ENCODE data around the gene SARNP.
"Not testable (repeated sequence)": the region's sequence is repeated elsewhere in the genome, so short reads cannot be mapped to it uniquely, and the experiment has no call there.

Gene SARNP

DNA sequence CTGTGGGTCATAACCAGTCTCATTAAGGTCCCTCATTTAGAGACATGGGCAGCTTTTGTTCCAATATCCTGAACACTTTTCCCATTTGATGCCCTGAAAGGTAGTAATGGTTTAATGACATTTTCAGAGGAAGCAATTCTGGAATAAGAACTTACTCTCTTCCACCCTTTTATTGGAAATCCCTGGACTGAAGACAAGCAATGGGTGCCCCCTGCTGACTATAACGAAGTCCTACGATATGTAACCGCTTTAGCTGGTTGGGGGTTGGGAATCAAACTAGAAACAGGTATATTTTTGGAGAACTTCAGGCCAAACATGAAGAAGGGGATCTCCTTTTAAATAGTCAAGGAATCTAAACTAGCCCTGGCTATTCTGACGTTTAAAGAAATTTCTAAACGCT lies 20.5 kb downstream of the SARNP start:
- no peak for DNase-seq (ENCODE audit: low read depth)

DNA sequence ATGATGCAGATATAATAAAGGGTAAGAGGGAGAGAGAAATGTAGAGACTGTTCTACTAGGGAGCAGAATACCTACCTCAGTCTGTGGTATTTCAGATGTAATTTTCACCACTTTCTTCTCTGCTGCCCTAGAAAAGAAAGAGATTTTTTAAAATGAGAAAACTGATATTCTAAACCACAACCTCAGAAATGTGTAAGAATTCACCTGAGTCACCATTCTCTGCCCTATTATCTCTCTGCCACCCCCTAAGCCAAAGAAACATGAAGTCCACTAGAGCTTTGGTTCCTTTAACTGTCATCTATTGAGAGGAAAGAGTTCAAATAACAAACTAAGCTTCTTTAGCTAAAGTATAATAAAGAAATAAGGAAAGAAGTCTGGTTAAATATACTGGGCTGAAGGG lies 21.6 kb downstream of the SARNP start:
- no peak for DNase-seq (ENCODE audit: low read depth)

DNA sequence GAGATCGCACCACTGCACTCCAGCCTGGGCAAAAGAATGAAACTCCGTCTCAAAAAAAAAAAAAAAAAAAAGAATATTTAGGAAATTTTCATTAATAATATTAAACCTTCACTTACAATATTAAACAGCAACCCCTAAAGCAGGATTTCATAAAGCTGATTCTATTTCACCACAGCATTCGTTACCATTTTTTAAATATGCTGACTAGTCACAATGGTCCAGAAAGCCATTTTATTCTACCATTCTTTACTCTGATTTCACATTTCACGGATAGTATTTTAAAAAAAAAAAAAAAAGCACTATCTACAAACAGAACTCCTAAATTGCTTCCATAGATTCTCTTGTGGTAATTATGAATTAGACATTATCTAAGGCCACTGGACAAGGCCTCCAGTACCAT lies 27.6 kb downstream of the SARNP start:
- DNase-seq (ENCODE audit: low read depth): no peak

DNA sequence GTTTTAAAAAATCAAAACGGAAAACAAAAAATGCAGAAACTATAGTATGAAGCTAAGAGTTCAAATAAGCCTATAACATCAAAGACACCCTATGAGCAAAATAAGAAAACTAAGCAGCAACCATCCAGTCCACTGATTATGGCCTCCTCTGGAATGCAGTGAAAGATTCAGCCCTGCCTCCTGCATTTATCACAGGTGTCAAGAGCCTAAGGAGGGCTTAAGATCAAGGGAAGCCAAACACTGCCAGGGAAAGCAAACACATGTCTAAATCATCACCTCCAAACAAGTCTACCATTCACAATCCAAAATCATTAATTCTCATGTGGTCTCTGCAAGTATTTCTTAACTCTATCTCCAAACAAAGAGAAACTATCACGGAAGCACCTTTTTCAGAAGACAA lies 28.4 kb downstream of the SARNP start:
- DNase-seq (ENCODE audit: low read depth): no peak

DNA sequence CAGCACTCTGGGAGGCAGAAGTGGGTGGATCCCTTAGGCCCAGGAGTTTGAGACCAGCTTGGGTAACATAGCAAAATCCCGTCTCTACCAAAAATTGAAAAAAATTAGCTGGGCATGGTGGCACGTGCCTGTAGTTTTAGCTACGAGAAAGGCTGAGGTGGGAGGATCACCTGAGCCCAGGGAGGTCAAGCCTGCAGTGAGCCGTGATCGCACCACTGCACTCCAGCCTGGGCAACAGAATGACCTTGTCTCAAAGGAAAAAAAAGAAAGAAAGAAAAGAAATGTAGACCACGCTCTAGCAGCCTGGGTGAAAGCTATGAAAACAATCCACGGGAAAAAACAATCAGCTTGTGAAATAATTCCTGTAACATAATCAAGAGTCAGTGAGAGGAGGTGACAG lies 29.0 kb downstream of the SARNP start:
- no peak for DNase-seq (ENCODE audit: low read depth)

DNA sequence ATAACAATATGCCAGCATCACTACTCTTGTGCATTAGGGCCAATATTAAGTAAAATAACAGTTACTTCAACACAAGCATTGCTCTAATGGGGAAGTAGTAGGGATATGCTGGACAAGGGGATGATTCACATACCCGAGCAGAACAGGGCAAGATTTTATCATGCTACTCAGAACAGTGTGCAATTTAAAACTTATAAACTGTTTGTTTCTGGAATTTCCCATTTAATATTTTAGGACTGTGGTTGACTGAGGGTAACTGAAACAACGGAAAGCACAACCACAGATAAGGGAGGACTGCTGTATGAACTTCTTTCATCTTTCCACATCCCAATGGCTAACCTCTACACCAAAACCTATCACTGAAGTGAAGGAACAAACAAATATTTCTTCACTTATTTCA lies 36.8 kb downstream of the SARNP start:
- DNase-seq (ENCODE audit: low read depth): no peak

DNA sequence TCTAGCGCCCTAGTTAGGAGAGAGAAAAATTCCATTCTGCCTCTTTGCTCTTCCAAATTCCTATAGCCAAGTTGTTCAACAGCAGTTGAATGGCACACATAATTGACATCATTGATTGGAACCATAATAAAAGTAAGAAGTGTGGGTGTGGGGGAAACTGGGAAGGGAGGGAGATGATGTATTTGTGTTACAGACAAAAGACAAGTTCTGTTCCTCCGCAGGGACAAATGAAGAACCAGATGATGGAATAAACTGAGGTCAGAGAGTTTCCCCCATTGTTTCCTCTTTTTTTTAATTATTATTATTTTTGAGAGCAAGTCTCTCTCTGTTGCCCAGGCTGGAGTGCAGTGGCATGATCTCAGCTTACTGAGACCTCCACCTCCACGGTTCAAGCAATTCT lies 39.7 kb downstream of the SARNP start:
- DNase-seq (ENCODE audit: low read depth): no peak

DNA sequence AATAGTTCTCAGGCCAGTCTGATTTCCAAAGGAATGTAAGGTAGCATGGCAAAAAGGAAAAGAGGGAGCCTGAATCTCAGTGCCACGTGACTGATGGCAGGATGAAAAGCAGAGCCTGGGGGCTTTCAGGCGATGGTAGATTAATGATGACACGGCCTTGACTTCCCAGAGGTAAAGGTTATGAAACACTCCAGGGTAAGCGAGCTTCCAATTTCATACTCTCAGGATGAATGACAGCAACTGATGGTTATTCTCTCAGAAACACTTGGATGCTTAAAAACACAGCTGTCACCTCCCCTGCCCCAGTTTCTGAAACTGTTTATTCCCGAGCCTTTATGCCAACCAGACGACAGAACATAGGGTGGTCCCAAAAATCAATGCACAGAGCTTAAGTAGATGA lies 45.8 kb downstream of the SARNP start:
- DNase-seq (ENCODE audit: low read depth): no peak

DNA sequence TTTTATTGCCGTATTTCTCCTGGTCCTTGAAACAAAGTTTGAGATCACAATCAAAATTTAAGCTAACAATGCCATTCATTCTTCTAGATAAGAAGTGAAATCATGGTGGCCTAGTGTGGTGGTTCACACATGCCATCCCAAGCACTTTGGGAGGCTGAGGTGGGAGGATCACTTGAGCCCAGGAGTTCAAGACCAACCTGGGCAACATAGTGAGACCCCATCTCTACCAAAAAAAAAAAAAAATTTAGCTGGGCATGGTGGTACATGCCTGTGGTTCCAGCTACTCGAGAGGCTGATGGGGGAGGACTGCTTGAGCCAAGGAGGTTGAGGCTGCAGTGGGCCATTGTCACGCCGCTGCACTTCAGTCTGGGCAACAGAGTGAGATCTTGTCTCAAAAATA lies 50.4 kb downstream of the SARNP start:
- no peak for DNase-seq (ENCODE audit: low read depth)

DNA sequence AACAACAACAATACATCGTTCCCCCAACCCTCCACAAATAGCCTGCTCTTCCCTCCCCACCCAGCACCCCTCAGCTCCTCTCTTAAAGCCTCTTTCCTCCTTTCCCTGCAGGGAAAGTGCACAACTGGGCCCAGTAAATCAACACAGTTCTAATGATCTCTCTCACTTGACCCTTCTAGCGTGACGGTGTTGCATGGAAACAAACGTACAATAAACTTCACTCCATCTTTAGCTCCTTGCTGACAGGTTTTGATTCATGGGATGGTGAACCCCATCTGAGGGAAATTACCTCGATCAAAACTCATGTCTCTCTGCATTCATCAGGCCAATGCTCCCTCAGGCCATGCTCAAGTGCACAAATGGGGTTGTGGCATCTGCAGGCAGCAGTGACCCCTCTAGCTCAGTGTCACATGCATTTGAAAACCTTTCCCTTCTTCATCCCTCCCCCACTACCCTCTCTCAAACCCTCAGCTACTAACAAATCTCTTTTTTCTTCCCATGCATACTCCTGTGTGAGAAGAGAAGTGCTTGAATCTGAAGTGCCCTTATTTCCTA lies 51.7 kb downstream of the SARNP start:
- DNase-seq (ENCODE audit: low read depth): no peak

DNA sequence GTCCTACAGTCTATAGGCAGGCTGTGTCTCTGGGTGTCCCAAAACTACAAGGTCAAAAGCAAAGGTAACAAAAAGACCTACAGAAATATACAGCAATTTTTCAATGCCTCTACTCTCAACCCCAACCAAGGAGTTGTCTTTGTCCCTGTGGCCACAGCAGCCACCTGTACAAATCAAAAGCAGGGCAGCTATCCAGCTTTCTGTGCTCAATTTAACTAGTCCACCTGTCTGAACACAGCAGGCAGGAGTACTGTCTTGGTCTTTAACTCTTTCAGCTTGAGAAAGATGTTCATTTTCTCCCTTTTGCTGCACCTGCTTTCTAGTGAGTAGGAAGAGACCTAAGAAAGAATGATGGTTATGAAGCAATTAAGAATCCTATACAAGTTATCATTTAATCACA lies 54.9 kb downstream of the SARNP start:
- DNase-seq (ENCODE audit: low read depth): no peak

DNA sequence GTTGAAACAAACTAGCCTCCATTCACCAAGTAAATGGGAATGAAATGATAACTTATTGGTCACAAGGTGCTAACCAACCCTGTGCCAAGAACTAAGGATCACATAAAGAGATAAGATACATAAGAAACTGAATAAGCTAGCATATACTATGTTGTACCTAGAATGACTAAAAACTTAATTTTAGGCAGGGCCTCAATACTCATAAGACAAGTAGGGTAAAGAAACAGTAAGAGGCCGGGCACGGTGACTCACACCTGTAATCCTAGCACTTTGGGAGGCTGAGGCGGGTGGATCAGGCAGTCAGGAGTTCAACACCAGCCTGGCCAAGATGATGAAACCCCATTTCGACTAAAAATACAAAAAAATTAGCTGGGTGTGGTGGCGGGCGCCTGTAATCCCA lies 56.9 kb downstream of the SARNP start:
- DNase-seq (ENCODE audit: low read depth): no peak

DNA sequence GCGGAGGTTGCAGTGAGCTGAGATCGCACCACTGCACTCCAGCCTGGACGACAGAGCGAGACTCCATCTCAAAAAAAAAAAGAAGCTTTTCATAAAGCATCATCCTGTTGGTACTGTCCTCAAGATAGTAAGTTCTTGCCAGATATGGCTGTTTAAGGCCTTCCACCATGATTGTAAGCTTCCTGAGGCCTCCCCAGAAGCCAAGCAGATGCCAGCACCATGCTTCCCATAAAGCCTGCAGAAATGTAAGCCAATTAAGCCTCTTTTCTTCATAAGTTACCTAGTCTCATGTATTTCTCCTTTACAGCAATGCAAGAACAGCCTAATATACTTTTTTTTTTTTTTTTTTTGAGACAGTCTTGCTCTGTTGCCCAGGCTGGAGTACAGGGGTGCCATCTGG lies 58.9 kb downstream of the SARNP start:
- DNase-seq (ENCODE audit: low read depth): not testable (repeated sequence)

DNA sequence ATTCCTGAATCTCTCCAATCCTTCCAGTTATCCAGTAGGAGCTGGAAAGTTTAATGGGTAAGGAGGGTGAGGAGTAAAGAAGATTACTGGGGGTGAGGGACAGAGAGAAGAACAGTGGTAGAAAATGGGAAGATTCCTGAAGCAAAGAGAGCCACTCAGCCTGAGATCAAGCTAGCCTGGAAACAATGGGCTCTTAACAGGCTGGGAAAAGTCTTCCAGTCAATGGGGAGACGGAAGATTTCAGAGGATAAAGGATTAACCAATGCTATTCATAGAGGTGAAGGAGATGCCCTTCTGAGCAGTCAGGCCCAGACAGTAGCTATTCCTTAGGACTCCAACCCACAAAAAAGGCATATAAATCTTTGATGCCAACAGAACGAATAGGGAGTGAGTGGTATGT lies 59.8 kb downstream of the SARNP start:
- DNase-seq (ENCODE audit: low read depth): no peak

DNA sequence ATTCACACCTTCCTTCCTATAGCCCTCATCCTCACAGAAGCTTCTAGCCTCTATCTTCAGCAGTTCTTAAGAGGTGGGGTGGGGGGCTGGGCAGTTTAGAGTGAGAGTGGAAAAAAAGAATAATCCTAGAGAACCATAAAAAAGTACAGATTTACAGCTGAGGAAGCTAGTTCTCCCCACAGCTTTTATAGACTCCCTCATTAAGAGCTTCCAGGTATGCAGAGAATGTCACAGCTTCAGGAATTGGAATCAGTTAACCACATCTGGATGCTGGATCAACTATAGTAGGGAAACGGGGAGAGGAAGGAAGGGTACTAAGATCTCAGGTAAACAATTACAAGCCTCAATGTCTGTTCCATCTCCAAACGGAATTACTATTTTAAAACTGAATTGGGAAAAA lies 62.3 kb downstream of the SARNP start:
- DNase-seq (ENCODE audit: low read depth): no peak

DNA sequence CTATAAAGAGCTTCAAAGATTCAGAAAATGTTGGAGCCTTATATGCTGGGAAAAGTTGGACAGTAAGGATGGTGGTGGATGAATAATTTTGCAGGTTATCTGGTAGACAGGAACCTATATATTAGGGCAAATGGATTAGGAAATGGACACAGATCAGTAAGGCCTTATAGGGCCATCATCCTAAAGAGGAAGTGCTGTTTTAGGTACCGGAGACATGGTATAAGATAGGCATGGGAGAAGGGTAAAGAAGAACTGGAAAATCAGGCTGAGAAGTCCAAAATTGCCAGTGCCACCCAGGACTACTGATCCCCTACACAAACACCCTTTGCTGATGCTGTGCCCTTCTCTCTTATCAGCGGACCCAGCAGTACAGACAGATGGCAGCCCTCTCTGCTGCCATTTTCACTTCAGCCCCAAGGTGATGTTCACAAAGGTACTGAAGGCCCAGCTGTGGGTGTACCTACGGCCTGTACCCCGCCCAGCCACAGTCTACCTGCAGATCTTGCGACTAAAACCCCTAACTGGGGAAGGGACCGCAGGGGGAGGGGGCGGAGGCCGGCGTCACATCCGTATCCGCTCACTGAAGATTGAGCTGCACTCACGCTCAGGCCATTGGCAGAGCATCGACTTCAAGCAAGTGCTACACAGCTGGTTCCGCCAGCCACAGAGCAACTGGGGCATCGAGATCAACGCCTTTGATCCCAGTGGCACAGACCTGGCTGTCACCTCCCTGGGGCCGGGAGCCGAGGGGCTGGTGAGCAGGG lies 69.1 kb downstream of the SARNP start:
- DNase-seq (ENCODE audit: low read depth): no peak

DNA sequence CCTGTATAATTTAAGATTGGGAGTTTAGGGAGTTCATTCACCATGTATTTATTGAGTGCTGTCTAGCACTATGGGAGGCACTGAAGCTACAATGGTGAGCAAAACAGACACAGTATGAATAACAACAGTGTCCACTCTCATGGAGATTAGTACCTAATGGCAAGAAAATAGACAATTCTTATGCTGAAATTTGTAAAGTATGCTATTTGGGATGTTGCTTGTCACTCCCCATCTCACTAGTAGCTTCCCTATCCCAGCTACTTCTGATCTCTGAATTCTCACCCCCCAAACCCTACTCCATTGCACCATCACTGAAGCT lies 70.7 kb downstream of the SARNP start:
- DNase-seq (ENCODE audit: low read depth): no peak

DNA sequence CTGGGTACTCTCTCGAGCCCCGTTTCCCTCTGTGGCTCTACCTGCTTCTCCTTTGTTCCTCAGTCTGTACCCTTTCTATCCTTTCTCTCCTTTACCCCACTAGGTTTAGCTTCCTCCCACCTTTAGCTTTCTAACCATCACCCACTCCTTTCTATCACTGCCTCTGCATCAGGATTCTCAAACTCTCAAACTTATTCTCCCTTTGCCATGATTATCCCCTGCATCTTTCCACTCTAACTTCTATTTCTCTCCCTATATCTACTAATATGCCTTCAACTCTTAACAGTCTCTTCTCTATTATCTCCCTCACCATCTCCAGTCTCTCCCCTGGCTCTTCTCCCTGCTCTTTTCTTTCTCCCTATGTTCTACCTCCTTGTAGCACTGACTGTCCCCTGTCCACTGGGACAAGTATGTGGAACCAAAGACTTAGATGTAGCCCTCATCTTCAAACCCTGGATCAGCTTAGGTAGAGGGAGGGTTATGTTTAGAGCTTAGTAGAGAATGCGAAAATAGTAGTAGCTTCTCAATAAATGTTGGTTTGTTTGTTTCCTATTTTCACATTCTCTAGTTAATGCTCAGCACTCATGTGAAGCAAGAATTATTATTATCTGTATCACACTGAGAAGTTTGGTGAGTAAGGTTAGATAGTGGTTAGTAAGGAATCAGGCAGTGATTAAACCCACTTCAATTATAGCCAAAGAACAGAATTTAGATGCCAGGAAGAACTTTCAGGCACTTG lies 71.2 kb downstream of the SARNP start:
- DNase-seq (ENCODE audit: low read depth): no peak

DNA sequence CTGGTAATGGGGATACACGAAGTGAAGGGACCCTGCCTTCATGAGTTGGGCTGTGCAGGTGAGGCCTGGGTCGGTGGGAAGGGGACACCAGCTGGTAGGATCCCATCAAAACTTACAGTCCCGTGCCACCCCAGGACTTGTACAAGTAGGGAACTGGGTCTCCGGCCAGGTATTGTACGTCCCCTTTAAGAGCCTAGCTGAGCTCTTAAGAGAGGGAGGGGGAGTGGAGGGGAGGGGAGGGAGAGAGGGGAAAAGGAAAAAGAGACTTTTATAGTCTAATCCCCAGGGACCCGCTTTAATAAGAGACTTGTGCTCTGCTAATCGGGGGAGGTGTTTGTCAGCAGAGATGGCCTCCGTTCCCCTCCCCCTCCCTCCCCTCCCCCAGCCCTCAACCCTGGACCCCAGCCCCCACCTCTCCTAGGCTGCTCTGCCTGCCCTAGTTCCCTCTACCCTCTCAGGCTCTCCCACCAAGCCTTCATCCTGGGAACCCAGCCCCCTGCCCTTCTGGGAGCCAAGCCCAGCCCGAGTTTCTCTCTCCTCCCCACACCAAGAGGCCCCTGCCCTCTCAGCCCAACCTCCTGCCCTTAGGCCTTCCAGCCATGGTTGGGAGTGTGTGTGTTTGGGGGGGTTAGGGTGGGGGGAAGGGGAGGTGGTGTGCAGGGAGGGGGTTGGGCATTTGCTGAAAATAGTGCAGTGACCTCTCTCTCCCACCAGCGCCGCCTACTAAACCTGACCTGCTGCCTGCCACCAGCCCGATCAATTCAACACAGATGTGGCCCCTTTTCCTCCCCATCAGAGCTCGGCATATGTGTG lies 72.0 kb downstream of the SARNP start:
- no peak for DNase-seq (ENCODE audit: low read depth)

DNA sequence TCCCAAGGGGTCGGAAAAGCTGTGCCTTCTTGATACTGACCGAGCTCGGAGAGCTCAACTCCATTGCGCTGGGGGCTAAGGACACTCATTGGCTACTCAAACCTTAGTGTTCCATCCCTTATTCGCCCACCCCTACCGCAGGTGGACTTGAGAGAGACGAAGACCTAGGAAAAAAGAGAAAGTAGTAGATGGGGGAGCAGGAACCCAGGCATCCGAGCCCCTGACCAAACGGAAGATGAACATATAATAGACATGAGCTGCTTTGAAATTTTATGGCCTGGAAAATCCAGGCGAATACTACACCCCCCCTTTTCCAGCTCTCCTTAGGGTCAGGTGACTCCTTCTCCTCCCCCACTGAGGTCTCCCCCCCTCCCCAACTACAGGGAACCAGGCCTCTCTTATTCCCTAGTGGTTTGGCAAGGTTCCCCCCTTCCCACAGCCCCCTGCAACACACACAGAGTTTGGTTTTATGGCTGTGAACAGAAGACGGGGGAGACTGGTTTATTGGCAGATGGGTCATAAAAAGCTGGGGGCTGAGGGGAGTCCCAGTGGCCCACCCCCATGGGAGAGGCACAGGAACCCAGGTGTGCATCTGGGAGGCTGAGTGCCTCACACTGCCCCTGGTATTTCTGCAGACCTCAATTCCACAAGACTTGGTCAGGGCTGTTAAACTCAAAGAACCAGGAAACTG lies 73.0 kb downstream of the SARNP start:
- no peak for DNase-seq (ENCODE audit: low read depth)

DNA sequence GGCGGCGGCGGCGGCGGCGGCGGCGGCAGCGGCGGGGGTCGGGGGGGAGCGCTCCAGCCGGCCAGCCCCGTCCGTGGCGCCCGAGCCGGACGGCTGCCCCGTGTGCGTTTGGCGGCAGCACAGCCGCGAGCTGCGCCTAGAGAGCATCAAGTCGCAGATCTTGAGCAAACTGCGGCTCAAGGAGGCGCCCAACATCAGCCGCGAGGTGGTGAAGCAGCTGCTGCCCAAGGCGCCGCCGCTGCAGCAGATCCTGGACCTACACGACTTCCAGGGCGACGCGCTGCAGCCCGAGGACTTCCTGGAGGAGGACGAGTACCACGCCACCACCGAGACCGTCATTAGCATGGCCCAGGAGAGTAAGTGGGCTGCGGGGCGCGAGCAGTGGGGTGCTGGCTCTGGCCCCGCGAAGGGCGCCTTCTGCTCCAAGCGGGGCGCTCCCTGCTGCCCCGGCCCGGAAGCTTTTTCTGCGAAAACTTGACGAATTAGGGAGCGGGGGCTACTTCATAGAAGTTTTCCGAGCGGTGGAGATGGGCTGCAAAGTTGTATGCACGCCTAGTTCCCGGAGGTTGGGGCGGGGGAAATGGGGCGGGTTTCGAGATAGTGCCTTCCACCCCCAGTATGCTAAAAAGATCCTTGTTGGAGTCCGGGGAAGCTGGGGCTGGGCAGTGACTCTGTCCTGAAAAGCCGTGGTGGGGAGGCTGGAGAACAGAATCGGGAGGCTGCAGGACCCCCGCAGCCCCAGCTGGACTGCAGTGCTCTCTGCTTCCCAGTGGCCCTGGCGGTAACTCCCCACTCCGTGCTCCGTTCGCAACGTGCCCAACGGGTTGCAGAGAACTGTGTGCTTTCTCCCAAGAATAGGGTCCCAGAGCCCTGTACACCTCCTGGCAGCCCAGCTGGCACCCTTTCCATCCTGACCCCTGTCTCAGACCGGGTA lies 73.9 kb downstream of the SARNP start:
- no peak for DNase-seq (ENCODE audit: low read depth)

Data from HS-27A (cell line).